ENCODE measurements around the gene ZNF878.

GRCh38 chr19:12015015-12015752, 37.6 kb downstream of the ZNF878 start:
- TF ChIP-seq POLR2A (IDR thresholded peaks at IDR 0.05; ENCODE audit: extremely low read depth, insufficient read length), result no peak
- TF ChIP-seq, protein P1, sequence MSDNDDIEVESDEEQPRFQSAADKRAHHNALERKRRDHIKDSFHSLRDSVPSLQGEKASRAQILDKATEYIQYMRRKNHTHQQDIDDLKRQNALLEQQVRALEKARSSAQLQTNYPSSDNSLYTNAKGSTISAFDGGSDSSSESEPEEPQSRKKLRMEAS (IDR thresholded peaks at IDR 0.05; ENCODE audit: low read depth, low read length), result no peak
- TF ChIP-seq CTCF (IDR thresholded peaks at IDR 0.05; ENCODE audit: low read depth, low read length), result no peak
